GM23248 (cell line): ENCODE data around the gene TFAP2E. TPM values are rescaled to one million over a fixed set of nuclear protein-coding genes. Genes with fewer than 3 reads are reported as not detected.

ENCODE experiments used
- DNase-seq: peaks from one replicate; pipeline ENCODE4 v3.0.0-alpha.2; 2015
- H2AFZ ChIP-seq: fragments of 200-600 bp; sonication (generic); 2 replicates; pipeline ENCODE4 v1.6.1; 2016; ENCODE audit warnings: antibody characterized with exemption
- H3F3A ChIP-seq: fragments of 200-600 bp; sonication (generic); 2 replicates; pipeline ENCODE4 v1.6.1; 2016; ENCODE audit warnings: mild to moderate bottlenecking, antibody characterized with exemption, mixed run types; ENCODE audit not compliant: insufficient read depth
- H3K27ac ChIP-seq: fragments of 200-600 bp; sonication (generic); 2 replicates; pipeline ENCODE4 v1.5.1; 2016; ENCODE audit warnings: mild to moderate bottlenecking
- H3K27me3 ChIP-seq: fragments of 200-600 bp; sonication (generic); replicated peaks from 2 replicates; pipeline ENCODE4 v1.6.1; 2016; ENCODE audit warnings: mild to moderate bottlenecking; ENCODE audit not compliant: insufficient read depth
- H3K36me3 ChIP-seq: fragments of 200-600 bp; sonication (generic); 2 replicates; pipeline ENCODE4 v1.6.1; 2016; ENCODE audit warnings: low read depth, mild to moderate bottlenecking
- H3K4me1 ChIP-seq: fragments of 200-600 bp; sonication (generic); 2 replicates; pipeline ENCODE4 v1.6.1; 2016; ENCODE audit warnings: mild to moderate bottlenecking; ENCODE audit not compliant: insufficient read depth
- H3K4me2 ChIP-seq: fragments of 200-600 bp; sonication (generic); one replicate; pipeline ENCODE4 v1.6.1; 2016; ENCODE audit warnings: mild to moderate bottlenecking; ENCODE audit not compliant: unreplicated experiment
- H3K4me3 ChIP-seq: fragments of 200-600 bp; sonication (generic); 2 replicates; pipeline ENCODE4 v1.5.1; 2016; ENCODE audit warnings: mild to moderate bottlenecking
- H3K79me2 ChIP-seq: fragments of 200-600 bp; sonication (generic); 2 replicates; pipeline ENCODE4 v1.6.1; 2016; ENCODE audit warnings: mild to moderate bottlenecking; ENCODE audit not compliant: insufficient read depth
- H3K9ac ChIP-seq: fragments of 200-600 bp; sonication (generic); 2 replicates; pipeline ENCODE4 v1.6.1; 2016; ENCODE audit warnings: mild to moderate bottlenecking
- H3K9me2 ChIP-seq: fragments of 200-600 bp; sonication (generic); 2 replicates; pipeline ENCODE4 v1.6.1; 2016; ENCODE audit warnings: mixed run types, mild to moderate bottlenecking, moderate library complexity; ENCODE audit not compliant: insufficient read depth
- H3K9me3 ChIP-seq: fragments of 200-600 bp; sonication (generic); one replicate; pipeline ENCODE4 v1.6.1; 2017; ENCODE audit warnings: low read depth
- H4K20me1 ChIP-seq: fragments of 200-600 bp; sonication (generic); 2 replicates; pipeline ENCODE4 v1.6.0; 2016; ENCODE audit not compliant: insufficient read depth
- EZH2 ChIP-seq: fragments of 200-600 bp; sonication (generic); IDR thresholded peaks from 2 replicates; pipeline ENCODE4 v1.6.1; 2018; ENCODE audit warnings: antibody characterized with exemption, mild to moderate bottlenecking; ENCODE audit not compliant: insufficient read depth, poor library complexity, severe bottlenecking
- EZH2phosphoT487 ChIP-seq: fragments of 200-600 bp; sonication (generic); IDR thresholded peaks from 2 replicates; pipeline ENCODE4 v1.6.1; 2018; ENCODE audit warnings: antibody characterized with exemption, moderate library complexity, mild to moderate bottlenecking, low read depth; ENCODE audit not compliant: insufficient read depth
- WGBS, 2 experiments: methylation state at CpG; one replicate each; pipeline ENCODE4 v1.1.6; 2015 to 2017; ENCODE audit warnings: low lambda C conversion rate in 2 of 2, low coverage in 1 of 2; ENCODE audit errors: missing lambda C conversion rate in 2 of 2; 5-methylcytosine and 5-hydroxymethylcytosine counted together
- in situ Hi-C: fragments of 300-500 bp; cut with MboI; formaldehyde crosslinking; loops from 2 replicates; pipeline ENCODE4 v1.15.0; 2020
- polyA plus RNA-seq: library from polyadenylated mRNA; unstranded; fragments of >200 nt; fragmentation: Nextera tagmentation; extraction: Ambion mirVana; gene quantifications from 2 replicates; pipeline ENCODE4 v1.2.1, GENCODE V29; 2016
- total RNA-seq: library from RNA; depleted of rRNA; stranded (reverse); fragments of >200 nt; shearing (Covaris generic); gene quantifications from 2 replicates; pipeline ENCODE4 v1.2.3, GENCODE V29; 2014

Gene TFAP2E
- total and polyA plus RNA-seq, 2 experiments from 2014 or later, result 0.18 TPM; not detected in 1

DNA sequence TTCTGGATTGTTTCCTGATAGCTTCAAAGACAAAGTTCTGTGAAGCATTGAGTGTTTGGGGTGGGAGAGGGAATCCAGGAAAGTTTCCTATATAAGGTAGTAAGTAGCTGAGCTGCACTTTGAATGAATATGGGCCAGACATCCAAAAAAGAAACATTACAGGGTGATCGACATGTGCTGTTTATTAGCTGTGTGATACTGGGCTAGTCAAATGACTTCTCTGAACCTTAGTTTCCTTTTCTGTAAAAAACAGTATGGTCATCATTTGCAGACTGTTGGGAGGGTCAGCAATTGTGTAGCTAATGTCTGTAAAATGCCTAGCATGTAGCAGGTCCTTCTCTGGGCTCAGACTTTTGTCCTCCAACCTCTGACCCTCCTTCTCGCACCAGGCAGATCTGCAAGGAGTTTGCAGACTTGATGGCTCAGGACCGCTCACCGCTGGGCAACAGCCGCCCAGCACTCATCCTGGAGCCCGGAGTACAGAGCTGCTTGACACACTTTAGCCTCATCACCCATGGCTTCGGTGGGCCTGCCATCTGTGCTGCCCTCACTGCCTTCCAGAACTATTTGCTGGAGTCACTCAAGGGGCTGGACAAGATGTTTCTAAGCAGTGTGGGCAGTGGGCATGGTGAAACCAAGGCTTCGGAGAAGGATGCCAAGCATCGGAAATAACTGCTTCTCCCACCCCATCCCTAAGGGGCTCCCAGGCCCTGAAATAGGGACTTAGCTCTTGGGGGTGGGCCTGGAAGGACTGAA, 21.1 kb downstream of the TFAP2E start:
- no peaks in the 10 kb centered on the region for H3K79me2 ChIP-seq

DNA sequence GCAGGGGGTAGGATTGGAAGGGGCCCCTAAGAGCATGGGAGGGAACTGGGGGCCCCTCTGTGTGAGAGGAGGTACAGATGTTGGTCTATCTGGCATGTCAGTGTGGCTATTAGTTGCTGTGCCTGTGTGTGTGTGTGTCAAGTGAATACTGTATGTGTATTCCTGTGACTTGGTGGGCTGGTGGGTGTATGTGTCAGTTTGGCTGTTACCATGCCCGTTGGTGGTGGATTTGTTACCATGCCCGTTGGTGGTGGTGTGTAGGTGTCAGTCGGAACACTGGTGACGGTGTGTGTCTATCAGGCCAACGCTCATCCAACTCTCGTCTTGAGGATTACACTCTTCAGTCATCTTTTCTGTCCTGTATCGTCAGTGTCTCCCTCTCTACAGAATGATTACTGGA, 22.6 kb downstream of the TFAP2E start:
- Histone ChIP-seq H2AFZ (no peak overlapping the region), H3F3A (no peaks in the 10 kb centered on the region), H3K4me1 (no peaks in the 10 kb centered on the region), H3K4me2 (no peak overlapping the region), H4K20me1 (no peaks in the 10 kb centered on the region), H3K9me2 (no peaks in the 10 kb centered on the region), H3K27me3 (no peaks in the 10 kb centered on the region), H3K9ac (no peak overlapping the region), H3K36me3 (peaks cover 6% of the 10 kb centered on the region; the same call in 1 of the 2 replicates), H3K27ac (no peak overlapping the region), H3K9me3 (no peaks in the 10 kb centered on the region), H3K4me3 (no peak overlapping the region), H3K79me2 (no peaks in the 10 kb centered on the region)
- WGBS, 2 experiments, result 97 to 99% methylated on average over 7 of the region's 7 CpGs
- no peak for DNase-seq
- TF ChIP-seq EZH2phosphoT487 (no peak), EZH2 (no peak)
- in situ Hi-C loops, result no loop called here

More for the DNA sequence above, 21.1 kb downstream of the TFAP2E start:
- Histone ChIP-seq H3F3A (no peaks in the 10 kb centered on the region), H3K27ac (no peak overlapping the region), H3K4me3 (no peak overlapping the region), H3K36me3 (no peaks in the 10 kb centered on the region; the same call in 1 of the 2 replicates), H3K27me3 (no peaks in the 10 kb centered on the region), H4K20me1 (no peaks in the 10 kb centered on the region), H2AFZ (no peak overlapping the region), H3K9me3 (no peaks in the 10 kb centered on the region), H3K4me1 (no peaks in the 10 kb centered on the region), H3K9ac (no peak overlapping the region), H3K9me2 (no peaks in the 10 kb centered on the region), H3K4me2 (no peak overlapping the region)
- WGBS, 2 experiments, result 81 to 89% methylated on average over 9 of the region's 9 CpGs
- in situ Hi-C loops, result no loop called here
- TF ChIP-seq EZH2phosphoT487, result no peak
- no peak for TF ChIP-seq EZH2
- DNase-seq, result no peak

DNA sequence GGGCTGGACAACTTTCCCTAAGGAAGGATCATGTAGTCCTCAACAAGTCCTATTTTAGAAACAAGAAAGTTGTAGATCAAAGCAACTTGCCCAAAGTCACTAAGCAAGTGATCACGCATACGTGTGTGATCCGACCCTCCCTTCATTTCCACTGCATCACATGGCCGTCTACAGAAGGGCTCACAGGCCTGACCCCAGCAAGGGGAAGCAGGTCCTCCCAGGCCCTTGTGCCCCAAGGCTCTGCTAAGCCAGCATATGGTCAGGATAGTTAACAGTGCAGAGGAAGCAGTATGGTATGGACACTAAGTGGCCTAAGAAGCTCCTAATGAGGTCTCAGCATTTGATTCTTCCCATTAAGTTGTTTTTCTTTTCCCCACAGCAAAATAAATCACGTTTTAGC, 24.8 kb downstream of the TFAP2E start:
- Histone ChIP-seq H3K9me2 (no peaks in the 10 kb centered on the region), H3F3A (no peaks in the 10 kb centered on the region), H3K4me2 (no peak overlapping the region), H3K4me3 (no peak overlapping the region), H4K20me1 (no peaks in the 10 kb centered on the region), H3K9me3 (no peaks in the 10 kb centered on the region), H3K36me3 (peaks cover 25% of the 10 kb centered on the region), H3K4me1 (no peaks in the 10 kb centered on the region), H3K27ac (no peak overlapping the region), H3K79me2 (no peaks in the 10 kb centered on the region), H2AFZ (no peak overlapping the region), H3K27me3 (no peaks in the 10 kb centered on the region), H3K9ac (no peak overlapping the region)
- DNase-seq, result no peak
- TF ChIP-seq EZH2phosphoT487 (no peak), EZH2 (no peak)
- in situ Hi-C loops, result no loop called here
- WGBS, 2 experiments, result 84 to 94% methylated on average over 5 of the region's 5 CpGs

DNA sequence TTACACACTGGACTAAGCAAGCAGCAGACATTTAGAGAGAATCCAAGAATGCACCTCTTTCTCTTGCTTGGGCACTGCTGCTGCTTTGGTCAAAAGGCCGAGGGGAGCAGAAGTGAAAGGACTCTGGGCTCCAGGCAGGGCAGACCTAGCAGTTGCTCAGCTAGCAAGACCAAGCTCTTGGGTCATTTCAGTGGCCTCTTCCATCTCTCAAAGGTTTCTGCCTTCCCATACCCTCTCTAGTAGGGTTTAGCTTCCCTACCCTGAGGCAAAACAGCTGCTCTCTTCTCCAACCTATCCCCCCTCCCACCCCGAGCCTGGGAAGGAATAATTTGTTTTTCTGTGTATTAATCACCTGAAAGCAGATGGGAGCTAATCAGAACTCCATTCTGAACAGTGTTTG, 25.8 kb downstream of the TFAP2E start:
- no peaks in the 10 kb centered on the region for H3F3A ChIP-seq
- no peak for TF ChIP-seq EZH2phosphoT487
- H2AFZ ChIP-seq, result no peak overlapping the region
- H3K79me2 ChIP-seq, result no peaks in the 10 kb centered on the region
- no peak overlapping the region for H3K4me2 ChIP-seq
- H3K9me2 ChIP-seq, result no peaks in the 10 kb centered on the region
- in situ Hi-C loops, result no loop called here
- H3K36me3 ChIP-seq, result peaks cover 30% of the 10 kb centered on the region
- 98 to 100% methylated on average over 2 of the region's 2 CpGs for WGBS, 2 experiments
- no peaks in the 10 kb centered on the region for H3K4me1 ChIP-seq
- H4K20me1 ChIP-seq, result no peaks in the 10 kb centered on the region
- H3K27me3 ChIP-seq, result no peaks in the 10 kb centered on the region
- H3K4me3 ChIP-seq, result no peak overlapping the region
- no peak overlapping the region for H3K27ac ChIP-seq
- no peak for DNase-seq
- no peaks in the 10 kb centered on the region for H3K9me3 ChIP-seq
- no peak overlapping the region for H3K9ac ChIP-seq

DNA sequence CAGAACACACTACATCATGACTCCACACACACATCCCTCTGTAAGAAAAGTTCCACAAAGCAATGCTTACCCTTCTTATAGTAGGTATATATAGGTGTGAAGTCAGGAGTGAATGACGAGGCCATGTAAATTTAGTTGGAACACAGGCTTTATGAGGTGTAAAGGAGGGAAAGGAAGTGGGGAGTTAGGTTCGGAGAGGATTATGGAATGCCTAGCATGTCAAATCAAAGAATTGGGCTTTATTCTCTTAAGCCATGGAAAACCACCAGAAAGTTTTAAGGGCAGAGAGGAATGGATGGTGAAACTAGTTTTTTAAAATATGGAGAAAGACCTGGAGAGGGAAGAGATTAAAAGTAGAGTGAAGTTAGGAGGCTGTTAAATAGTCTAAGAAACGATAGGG, 26.3 kb downstream of the TFAP2E start:
- H3K4me1 ChIP-seq, result no peaks in the 10 kb centered on the region
- H3K36me3 ChIP-seq, result peaks cover 30% of the 10 kb centered on the region
- no peak overlapping the region for H3K9ac ChIP-seq
- H3K9me3 ChIP-seq, result no peaks in the 10 kb centered on the region
- no peak overlapping the region for H3K4me2 ChIP-seq
- no peaks in the 10 kb centered on the region for H3K79me2 ChIP-seq
- no peaks in the 10 kb centered on the region for H3F3A ChIP-seq
- H3K9me2 ChIP-seq, result no peaks in the 10 kb centered on the region
- no peaks in the 10 kb centered on the region for H3K27me3 ChIP-seq
- in situ Hi-C loops, result no loop called here
- no peak overlapping the region for H3K27ac ChIP-seq
- no peak overlapping the region for H2AFZ ChIP-seq
- H3K4me3 ChIP-seq, result no peak overlapping the region
- 98 to 100% methylated on average over 3 of the region's 3 CpGs for WGBS, 2 experiments
- DNase-seq, result no peak
- no peak for TF ChIP-seq EZH2
- TF ChIP-seq EZH2phosphoT487, result no peak
- no peaks in the 10 kb centered on the region for H4K20me1 ChIP-seq
